ENCODE results near the gene TRIM46.

The TRIM46 gene

GRCh38 chr1:155172732-155173477, 744 bp upstream of the TRIM46 start, which contains the start of gene KRTCAP2:
Gene KRTCAP2 (minus strand): TSS chr1:155173304. CDS start chr1:155173224, 80 bp downstream.
- Mint-ChIP-seq H3K4me3 (peak within 1 kb of the TSS; percentile 95), H3K27me3 (ENCODE audit: low read depth) (no peaks in the 10 kb centered on the region), H3K9me3 (no peaks in the 10 kb centered on the region), H3K27ac (peak within 1 kb of the TSS; percentile 98), H3K36me3 (ENCODE audit: low read depth) (peaks cover 47% of the 10 kb centered on the region), H3K4me1 (ENCODE audit: low read depth) (peaks cover 55% of the 10 kb centered on the region)
- DNase-seq (ENCODE audit: low spot score), result peak; percentile 95

GRCh38 chr1:155174324-155175280, 953 bp downstream of the TRIM46 start:
- Mint-ChIP-seq H3K27me3 (ENCODE audit: low read depth) (no peaks in the 10 kb centered on the region), H3K27ac (peak overlapping the region; percentile 98), H3K4me1 (ENCODE audit: low read depth) (peaks cover 49% of the 10 kb centered on the region), H3K9me3 (no peaks in the 10 kb centered on the region), H3K36me3 (ENCODE audit: low read depth) (peaks cover 43% of the 10 kb centered on the region), H3K4me3 (peak overlapping the region; percentile 95)
- DNase-seq (ENCODE audit: low spot score), result no peak

- peaks cover 48% of the 10 kb centered on the region for H3K4me1 Mint-ChIP-seq (ENCODE audit: low read depth)
- H3K9me3 Mint-ChIP-seq, result no peaks in the 10 kb centered on the region
- H3K27ac Mint-ChIP-seq, result peak overlapping the region; percentile 80
- H3K27me3 Mint-ChIP-seq (ENCODE audit: low read depth), result no peaks in the 10 kb centered on the region
- peak overlapping the region; percentile 95 for H3K4me3 Mint-ChIP-seq
- DNase-seq (ENCODE audit: low spot score), result no peak
- H3K36me3 Mint-ChIP-seq (ENCODE audit: low read depth), result peaks cover 42% of the 10 kb centered on the region
Observed at GRCh38 chr1:155175281-155175926, 1.8 kb downstream of the TRIM46 start.

GRCh38 chr1:155175927-155176371, 2.3 kb downstream of the TRIM46 start:
- peak overlapping the region; percentile 47 for H3K27ac Mint-ChIP-seq
- H3K27me3 Mint-ChIP-seq (ENCODE audit: low read depth), result no peaks in the 10 kb centered on the region
- H3K4me3 Mint-ChIP-seq, result peak overlapping the region; percentile 95
- peaks cover 47% of the 10 kb centered on the region for H3K4me1 Mint-ChIP-seq (ENCODE audit: low read depth)
- H3K36me3 Mint-ChIP-seq (ENCODE audit: low read depth), result peaks cover 41% of the 10 kb centered on the region
- no peaks in the 10 kb centered on the region for H3K9me3 Mint-ChIP-seq
- no peak for DNase-seq (ENCODE audit: low spot score)

- Mint-ChIP-seq H3K4me1 (ENCODE audit: low read depth) (peaks cover 45% of the 10 kb centered on the region), H3K9me3 (no peaks in the 10 kb centered on the region), H3K27ac (peak overlapping the region; percentile 44), H3K4me3 (peak overlapping the region; percentile 95), H3K36me3 (ENCODE audit: low read depth) (peaks cover 42% of the 10 kb centered on the region), H3K27me3 (ENCODE audit: low read depth) (no peaks in the 10 kb centered on the region)
- peak; percentile 74 for DNase-seq (ENCODE audit: low spot score)
Observed at GRCh38 chr1:155176544-155177071, 3.0 kb downstream of the TRIM46 start.

- H3K9me3 Mint-ChIP-seq, result no peaks in the 10 kb centered on the region
- no peak overlapping the region for H3K27ac Mint-ChIP-seq
- DNase-seq (ENCODE audit: low spot score), result no peak
- H3K4me3 Mint-ChIP-seq, result no peak overlapping the region
- H3K36me3 Mint-ChIP-seq (ENCODE audit: low read depth), result peaks cover 40% of the 10 kb centered on the region
- no peaks in the 10 kb centered on the region for H3K27me3 Mint-ChIP-seq (ENCODE audit: low read depth)
- peaks cover 39% of the 10 kb centered on the region for H3K4me1 Mint-ChIP-seq (ENCODE audit: low read depth)
Observed at GRCh38 chr1:155177192-155177917, 3.7 kb downstream of the TRIM46 start.

- Mint-ChIP-seq H3K36me3 (ENCODE audit: low read depth) (peaks cover 39% of the 10 kb centered on the region), H3K9me3 (no peaks in the 10 kb centered on the region), H3K4me1 (ENCODE audit: low read depth) (peaks cover 37% of the 10 kb centered on the region), H3K27ac (no peak overlapping the region), H3K4me3 (no peak overlapping the region), H3K27me3 (ENCODE audit: low read depth) (no peaks in the 10 kb centered on the region)
- no peak for DNase-seq (ENCODE audit: low spot score)
Observed at GRCh38 chr1:155177918-155178281, 4.3 kb downstream of the TRIM46 start.

- H3K27ac Mint-ChIP-seq, result peak overlapping the region; percentile 3
Observed at GRCh38 chr1:155178441-155179111, 4.9 kb downstream of the TRIM46 start.

GRCh38 chr1:155179112-155180031, 5.7 kb downstream of the TRIM46 start:
- Mint-ChIP-seq H3K4me3 (no peak overlapping the region), H3K27me3 (ENCODE audit: low read depth) (no peaks in the 10 kb centered on the region), H3K27ac (peak overlapping the region; percentile 3), H3K4me1 (ENCODE audit: low read depth) (peaks cover 26% of the 10 kb centered on the region), H3K36me3 (ENCODE audit: low read depth) (peaks cover 37% of the 10 kb centered on the region), H3K9me3 (no peaks in the 10 kb centered on the region)
- no peak for DNase-seq (ENCODE audit: low spot score)

More at GRCh38 chr1:155178441-155179111, 4.9 kb downstream of the TRIM46 start:
- Mint-ChIP-seq H3K36me3 (ENCODE audit: low read depth) (peaks cover 37% of the 10 kb centered on the region), H3K4me3 (no peak overlapping the region), H3K4me1 (ENCODE audit: low read depth) (peaks cover 31% of the 10 kb centered on the region), H3K9me3 (no peaks in the 10 kb centered on the region), H3K27me3 (ENCODE audit: low read depth) (no peaks in the 10 kb centered on the region)
- no peak for DNase-seq (ENCODE audit: low spot score)

GRCh38 chr1:155181371-155182051, 7.9 kb downstream of the TRIM46 start:
- Mint-ChIP-seq H3K4me1 (ENCODE audit: low read depth) (peaks cover 12% of the 10 kb centered on the region), H3K9me3 (no peaks in the 10 kb centered on the region), H3K36me3 (ENCODE audit: low read depth) (peaks cover 36% of the 10 kb centered on the region), H3K4me3 (no peak overlapping the region), H3K27me3 (ENCODE audit: low read depth) (no peaks in the 10 kb centered on the region), H3K27ac (no peak overlapping the region)
- DNase-seq (ENCODE audit: low spot score), result no peak

GRCh38 chr1:155182052-155182550, 8.5 kb downstream of the TRIM46 start:
- Mint-ChIP-seq H3K27ac (no peak overlapping the region), H3K4me1 (ENCODE audit: low read depth) (peaks cover 7% of the 10 kb centered on the region), H3K4me3 (no peak overlapping the region), H3K27me3 (ENCODE audit: low read depth) (no peaks in the 10 kb centered on the region), H3K9me3 (no peaks in the 10 kb centered on the region), H3K36me3 (ENCODE audit: low read depth) (peaks cover 31% of the 10 kb centered on the region)
- no peak for DNase-seq (ENCODE audit: low spot score)
